Left colon (tissue), 2 donors: Measurements from ENCODE around the gene PDK2. TPM values are rescaled to one million over a fixed set of nuclear protein-coding genes. Genes with fewer than 3 reads are reported as not detected.
"Not testable (repeated sequence)": the region's sequence is repeated elsewhere in the genome, so short reads cannot be mapped to it uniquely, and the experiment has no call there.

Source experiments
- ATAC-seq: fragments of 200-7000 bp; cut with Tn5 transposase; one replicate; pipeline ENCODE4 v1.9.1; 2020; ENCODE audit warnings: mild to moderate bottlenecking, moderate library complexity
- DNase-seq, 2 donors: peaks; one replicate each; pipeline ENCODE4 v3.0.0-alpha.2; 2020
- intact Hi-C, 2 donors: fragments of 100-400 bp; cut with DNase I in 1 of 2; cut with micrococcal nuclease in 1 of 2; formaldehyde crosslinking; loops; one replicate each; pipeline versions ENCODE4 v1.11.2 to v1.14.0; 2022; cut with DNase I, micrococcal nuclease
- total RNA-seq, 2 donors: library from RNA; stranded (reverse); fragmentation: NEBNext Ultra II Directional; extraction: Animal tissue kit (Norgen Biotek cat#: 25700); gene quantifications; one replicate each; pipeline ENCODE4 v1.2.1, GENCODE V29; 2021
- donor health status: DM: no; HTN: no; CAD: no.
- donor health status: DM: yes; HTN: yes; CAD: no.

PDK2 gene
- total RNA-seq, 2 donors from 2014 or later = 59.5 to 71.4 TPM

GRCh38 chr17:50056961-50057330, 38.2 kb upstream of the PDK2 start:
- intact Hi-C loops = no loop called here
- peak; percentile 46 for ATAC-seq
- peak in 1 of 2 donors; percentile 67 for DNase-seq

- peak; percentile 67 to 86 for DNase-seq
- intact Hi-C loops = no loop called here
- ATAC-seq = peak; percentile 52
These were observed 37.6 kb upstream of the PDK2 start for GRCh38 chr17:50057521-50057991.

GRCh38 chr17:50058296-50058953, 36.7 kb upstream of the PDK2 start:
- ATAC-seq = no peak
- DNase-seq = no peak

GRCh38 chr17:50059256-50059655, 35.9 kb upstream of the PDK2 start:
- ATAC-seq (no peak), DNase-seq (no peak)
- intact Hi-C loops = no loop called here

More at GRCh38 chr17:50058296-50058953, 36.7 kb upstream of the PDK2 start:
- intact Hi-C loops = no loop called here

- intact Hi-C loops = no loop called here
- ATAC-seq (no peak), DNase-seq (no peak)
These were observed 35.3 kb upstream of the PDK2 start for GRCh38 chr17:50059759-50060273.

- intact Hi-C loops = no loop called here
- ATAC-seq = no peak
- peak; percentile 67 to 86 for DNase-seq
These were observed 34.0 kb upstream of the PDK2 start for GRCh38 chr17:50060951-50061712.

GRCh38 chr17:50061713-50062045, 33.5 kb upstream of the PDK2 start:
- intact Hi-C loops, ATAC-seq, DNase-seq: not testable (repeated sequence)

GRCh38 chr17:50062293-50063243, 32.6 kb upstream of the PDK2 start:
- ATAC-seq = peak; percentile 85
- peak; percentile 84 to 96 for DNase-seq
- intact Hi-C loops = no loop called here

GRCh38 chr17:50063561-50064252, 31.4 kb upstream of the PDK2 start:
- intact Hi-C loops = no loop called here
- ATAC-seq = no peak

GRCh38 chr17:50064253-50065001, 30.7 kb upstream of the PDK2 start:
- DNase-seq (no peak), ATAC-seq (no peak)
- intact Hi-C loops = loop anchor here in 1 of 2 donors (5.0 kb wide), 1 partner anchor 37 kb away; no protein-coding TSS in a partner anchor

More at GRCh38 chr17:50063561-50064252, 31.4 kb upstream of the PDK2 start:
- DNase-seq = no peak

GRCh38 chr17:50065056-50065455, 30.1 kb upstream of the PDK2 start:
- intact Hi-C loops = loop anchor here in 1 of 2 donors (5.0 kb wide), 1 partner anchor 38 kb away; no protein-coding TSS in a partner anchor
- no peak for DNase-seq
- no peak for ATAC-seq

GRCh38 chr17:50066995-50067394, 28.2 kb upstream of the PDK2 start:
- DNase-seq = no peak
- intact Hi-C loops = loop anchor here in 1 of 2 donors (5.0 kb wide), 1 partner anchor 40 kb away; no protein-coding TSS in a partner anchor
- ATAC-seq = no peak

GRCh38 chr17:50067996-50068395, 27.2 kb upstream of the PDK2 start:
- intact Hi-C loops = loop anchor here in 1 of 2 donors (5.0 kb wide), 1 partner anchor 41 kb away; no protein-coding TSS in a partner anchor
- no peak for DNase-seq
- ATAC-seq = no peak

- no peak for DNase-seq
- intact Hi-C loops = no loop called here
- no peak for ATAC-seq
These were observed 24.1 kb upstream of the PDK2 start for GRCh38 chr17:50070908-50071680.

- no peak for ATAC-seq
- intact Hi-C loops = no loop called here
- DNase-seq = no peak
These were observed 23.5 kb upstream of the PDK2 start for GRCh38 chr17:50071692-50072091.

- intact Hi-C loops = no loop called here
- ATAC-seq (no peak), DNase-seq (no peak)
These were observed 23.0 kb upstream of the PDK2 start for GRCh38 chr17:50072130-50072529.

- DNase-seq = no peak
- intact Hi-C loops = no loop called here
- ATAC-seq = no peak
These were observed 22.2 kb upstream of the PDK2 start for GRCh38 chr17:50072925-50073324.
